Measurements from ENCODE around the gene UNC93A.
"Not testable (repeated sequence)": the region's sequence is repeated elsewhere in the genome, so short reads cannot be mapped to it uniquely, and the experiment has no call there.

The UNC93A gene

GRCh38 chr6:167272151-167272550 is 19.0 kb upstream of the UNC93A start:
- DNase-seq: no peak

- DNase-seq: no peak
Measured at GRCh38 chr6:167272696-167273379, 18.3 kb upstream of the UNC93A start.

DNA sequence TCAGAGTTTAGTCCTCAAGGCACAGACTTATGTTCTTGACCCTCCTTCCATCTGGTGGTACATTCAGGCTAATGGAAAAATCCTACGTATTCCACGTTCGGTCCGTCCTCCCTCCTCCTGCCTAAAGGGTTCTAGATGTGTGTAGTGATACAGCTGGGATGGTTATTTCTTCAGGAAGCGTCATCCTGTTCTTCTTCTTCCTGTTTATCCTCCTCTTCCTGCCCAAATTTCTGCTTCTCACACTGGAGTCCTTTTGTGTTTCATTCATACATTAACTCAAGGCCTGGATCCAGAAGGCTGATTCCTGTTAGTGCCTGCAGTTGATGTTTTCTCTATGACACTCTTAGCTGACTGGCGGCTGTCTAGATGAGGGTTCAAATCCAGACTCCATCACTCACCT is 16.8 kb upstream of the UNC93A start:
- DNase-seq: no peak

DNA sequence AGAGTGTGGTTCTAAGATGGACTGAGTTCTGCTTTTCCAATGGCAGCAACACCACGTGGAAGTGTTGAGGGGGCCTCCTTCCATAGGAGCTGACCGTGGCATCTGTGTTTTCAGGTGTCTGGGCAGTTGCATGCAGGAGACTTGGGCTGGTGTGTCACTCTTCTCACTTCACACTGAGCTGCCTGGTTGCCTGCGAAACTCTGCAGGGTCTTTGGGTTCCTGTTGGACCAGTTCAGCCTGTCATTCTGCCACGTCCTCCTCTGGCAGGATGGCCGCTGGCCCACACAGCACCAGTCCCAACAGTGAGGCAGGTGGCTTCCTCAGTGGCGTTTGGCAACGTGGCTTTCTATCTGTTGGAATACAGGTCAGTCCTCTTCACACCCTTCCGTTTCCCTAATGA is 16.1 kb upstream of the UNC93A start:
- DNase-seq: no peak

GRCh38 chr6:167275436-167275835 is 15.7 kb upstream of the UNC93A start:
- no peak for DNase-seq

DNA sequence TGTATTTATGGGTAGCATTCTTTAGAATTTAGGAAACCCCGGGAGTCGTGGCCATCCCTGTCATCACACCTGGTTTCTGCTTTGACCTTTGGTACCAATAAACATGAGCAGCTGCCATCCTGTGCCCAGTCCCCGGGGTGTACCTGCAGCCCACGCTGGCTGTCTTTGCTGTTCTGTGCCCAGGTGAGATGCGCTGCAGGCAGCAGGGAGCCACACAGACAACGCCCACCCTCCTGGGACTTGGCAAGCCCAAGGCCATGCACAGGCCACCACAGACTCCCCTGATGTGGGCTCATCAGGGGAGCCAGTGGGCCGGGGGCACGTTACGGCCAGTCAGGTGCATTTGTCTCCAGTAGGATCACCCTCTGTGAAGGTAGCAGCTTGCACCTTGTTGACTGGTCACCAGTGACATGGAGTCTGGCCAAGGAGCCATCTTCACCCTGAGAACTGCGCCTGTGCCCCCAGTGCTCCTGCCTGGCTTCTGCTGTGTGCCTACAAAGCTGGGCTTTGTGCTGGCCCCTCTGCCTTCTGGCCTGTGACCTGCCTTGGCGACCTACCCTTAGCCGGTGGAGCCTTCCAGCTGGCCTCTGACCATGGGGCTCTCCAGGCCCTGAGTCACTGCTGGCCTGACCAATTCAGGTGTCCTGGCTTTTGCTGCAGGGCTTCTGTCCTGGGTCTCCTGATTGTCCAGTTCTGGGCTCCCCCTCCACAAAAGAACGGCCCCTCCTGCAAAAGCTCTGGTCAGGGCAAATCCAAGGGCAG is 14.2 kb upstream of the UNC93A start:
- DNase-seq: no peak

DNA sequence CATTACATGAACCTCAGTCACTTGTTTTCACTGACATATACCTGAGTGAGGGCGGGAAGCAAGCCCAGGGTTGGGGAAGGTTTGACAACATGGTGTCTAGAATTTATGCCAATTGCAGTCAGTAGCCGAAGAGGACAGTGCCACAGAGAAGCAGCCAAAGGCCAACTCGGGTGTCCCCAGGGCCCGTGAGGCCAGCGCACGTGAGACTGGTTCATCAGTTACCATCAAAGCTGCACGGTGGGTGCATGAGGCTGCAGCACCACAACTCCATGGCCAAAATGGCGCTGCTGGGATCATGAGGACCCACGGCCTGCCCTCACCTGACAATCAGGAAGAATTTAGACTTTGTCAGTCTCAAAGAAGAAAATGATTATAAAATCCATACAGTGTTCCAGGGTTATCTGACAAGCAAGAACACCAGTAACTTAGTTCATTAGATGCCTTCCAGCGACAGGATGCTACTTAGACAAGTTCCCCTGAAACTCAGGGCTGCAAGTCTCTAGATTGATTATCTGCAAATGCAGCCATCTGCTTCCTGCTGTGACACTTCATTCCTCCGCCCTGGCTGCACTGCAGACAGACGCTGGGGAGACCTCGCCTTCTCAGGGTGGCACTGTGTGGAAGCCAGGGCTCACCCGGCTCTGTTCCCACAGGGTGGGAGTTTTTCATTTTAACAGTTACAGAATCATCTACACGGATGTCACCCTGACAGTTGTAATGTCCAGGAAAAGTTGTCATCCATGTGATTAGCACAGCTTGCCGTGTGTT is 12.8 kb upstream of the UNC93A start:
- DNase-seq: not testable (repeated sequence)

DNA sequence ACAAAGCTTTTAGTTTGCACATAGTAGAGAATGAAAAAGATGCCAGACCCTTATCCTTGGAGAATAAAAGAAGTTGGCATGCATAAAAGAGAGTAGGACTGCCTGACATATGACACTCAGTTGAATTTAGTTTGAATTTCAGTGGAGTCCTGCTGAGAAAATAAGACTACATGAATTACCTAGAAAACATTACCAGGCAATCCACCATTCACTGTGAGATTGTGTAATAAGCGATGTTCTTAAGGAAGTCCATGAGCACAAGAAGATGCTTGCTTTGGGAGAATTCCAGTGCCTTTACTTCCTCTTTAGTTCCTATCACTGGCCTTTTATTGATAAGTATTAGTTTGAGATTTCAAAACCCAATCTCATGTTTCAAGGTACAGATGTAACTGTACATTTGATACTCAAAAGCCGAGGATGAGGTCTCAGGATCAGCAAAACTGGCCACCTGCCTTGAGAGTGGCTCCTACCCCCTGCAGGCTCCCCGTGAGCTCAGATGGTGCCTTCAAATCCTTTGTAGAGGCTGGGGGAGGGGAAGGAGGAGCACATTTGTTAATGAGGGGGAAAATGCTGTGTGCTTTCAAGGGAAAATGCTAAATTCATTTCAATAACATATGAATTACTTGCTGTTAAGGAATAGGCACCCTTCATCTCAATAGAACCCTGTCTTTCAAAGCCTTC is 11.2 kb upstream of the UNC93A start:
- no peak for DNase-seq

GRCh38 chr6:167280466-167280865 is 10.6 kb upstream of the UNC93A start:
- not testable (repeated sequence) for DNase-seq

DNA sequence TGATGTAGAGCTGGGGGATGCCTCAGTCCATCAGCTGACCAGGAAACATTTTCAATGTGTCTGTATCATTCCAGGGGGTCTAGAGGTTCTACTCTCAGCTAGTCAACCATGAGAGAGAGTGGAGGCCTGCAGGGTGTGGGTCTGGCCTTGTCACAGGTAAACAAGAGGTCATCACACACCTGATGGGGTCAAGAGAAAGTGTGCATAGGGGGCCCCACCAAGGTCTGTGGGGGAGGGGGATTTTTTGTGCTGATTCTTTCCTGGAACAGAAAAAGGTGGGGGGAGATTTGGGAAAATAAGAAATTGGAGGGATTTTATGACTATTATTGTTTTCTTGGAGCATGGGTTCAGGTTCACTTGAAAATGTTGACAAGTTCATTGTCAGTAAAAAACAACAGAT is 8.9 kb upstream of the UNC93A start:
- no peak for DNase-seq

GRCh38 chr6:167284565-167284964 is 6.5 kb upstream of the UNC93A start:
- DNase-seq: not testable (repeated sequence)

DNA sequence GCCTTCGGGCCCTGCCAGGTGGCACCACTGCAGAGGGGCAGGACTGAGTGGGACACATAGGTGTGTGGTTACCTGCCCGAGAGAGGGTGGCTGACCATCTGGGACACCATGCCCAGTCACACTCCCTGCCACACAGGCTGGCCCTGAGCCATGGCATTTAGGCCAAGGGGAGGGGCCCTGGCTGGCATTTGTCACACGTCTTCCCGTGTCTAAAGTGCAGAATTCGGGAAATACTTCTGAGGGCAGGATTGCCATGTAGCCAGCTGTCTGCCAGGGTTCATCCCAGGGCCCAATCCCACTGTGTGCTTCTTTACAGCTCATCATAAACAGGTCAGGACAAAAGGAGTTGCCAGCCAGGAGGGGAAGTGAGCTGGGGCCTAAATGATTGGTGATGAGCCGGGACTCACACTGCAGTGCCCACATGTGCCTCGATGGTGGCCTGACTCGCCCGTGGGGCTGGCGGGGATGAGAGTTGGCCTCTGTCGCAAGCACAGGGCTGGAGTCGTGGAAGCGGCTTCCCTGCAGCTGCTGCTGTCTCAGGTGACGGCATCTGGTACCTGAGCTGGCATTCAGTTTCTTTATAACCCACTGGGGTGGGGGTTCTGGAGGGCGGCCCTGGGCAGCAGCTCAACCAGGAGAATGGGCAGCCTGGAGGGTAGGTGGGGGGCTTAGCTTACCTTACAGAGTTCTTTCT is 5.9 kb upstream of the UNC93A start:
- DNase-seq: no peak

DNA sequence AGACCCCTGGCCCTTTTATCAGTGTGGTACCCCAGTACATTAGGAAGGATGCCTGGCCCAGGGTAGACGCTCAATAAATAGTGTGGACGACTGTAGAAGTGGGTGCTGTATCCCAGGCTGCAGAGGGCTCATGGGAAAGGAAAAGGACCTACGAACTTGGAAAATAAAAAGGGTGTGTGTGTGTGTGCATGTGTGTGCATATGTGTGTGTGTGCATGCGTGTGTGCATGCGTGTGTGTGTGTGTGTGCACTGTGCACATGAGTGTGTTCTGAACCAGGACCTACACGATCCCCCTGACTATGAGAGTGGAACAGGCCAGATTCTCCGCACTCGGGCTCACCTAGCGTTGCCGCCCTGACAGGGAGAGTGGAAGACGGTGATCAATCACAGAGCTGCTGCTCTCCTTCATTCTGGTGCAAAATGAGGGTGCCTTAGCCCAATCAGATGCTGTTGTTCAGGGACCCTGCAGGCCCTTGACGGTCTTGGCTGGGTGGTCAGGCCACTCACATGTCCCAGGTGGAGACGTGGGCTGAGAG is 3.5 kb upstream of the UNC93A start:
- no peak for DNase-seq

- not testable (repeated sequence) for DNase-seq
Measured at GRCh38 chr6:167288591-167289225, 2.4 kb upstream of the UNC93A start.

GRCh38 chr6:167289291-167289690 is 1.8 kb upstream of the UNC93A start:
- not testable (repeated sequence) for DNase-seq

GRCh38 chr6:167291623-167292300 is 647 bp downstream of the UNC93A start:
- no peak for DNase-seq

- no peak for DNase-seq
Measured at GRCh38 chr6:167292301-167293087, 1.4 kb downstream of the UNC93A start.

DNA sequence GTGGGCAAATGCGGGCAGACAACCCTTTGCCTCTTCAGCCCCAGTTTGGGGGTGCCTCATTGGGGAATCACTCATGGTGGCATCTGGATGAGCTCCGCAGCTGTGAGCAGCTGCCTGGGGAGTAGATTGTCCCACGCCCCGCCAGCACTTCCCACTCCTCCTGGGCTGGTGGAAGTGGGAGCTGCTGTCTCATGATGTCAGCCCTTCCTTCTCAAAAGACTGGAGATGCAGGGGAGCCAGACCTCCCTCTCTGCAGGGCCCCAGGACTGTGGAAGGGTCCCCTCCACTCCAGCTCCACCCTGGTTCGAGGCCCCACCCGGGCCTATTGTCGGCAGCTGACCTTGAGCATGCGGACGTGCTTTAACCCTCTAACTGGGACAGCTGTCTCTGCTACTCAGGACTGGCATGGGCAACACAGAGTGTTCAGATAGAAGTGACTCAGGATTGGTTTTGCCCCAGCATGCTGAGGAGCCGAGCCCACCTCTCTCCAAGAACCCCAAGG is 2.0 kb downstream of the UNC93A start:
- DNase-seq: no peak

GRCh38 chr6:167293590-167294091 is 2.5 kb downstream of the UNC93A start:
- DNase-seq: no peak

DNA sequence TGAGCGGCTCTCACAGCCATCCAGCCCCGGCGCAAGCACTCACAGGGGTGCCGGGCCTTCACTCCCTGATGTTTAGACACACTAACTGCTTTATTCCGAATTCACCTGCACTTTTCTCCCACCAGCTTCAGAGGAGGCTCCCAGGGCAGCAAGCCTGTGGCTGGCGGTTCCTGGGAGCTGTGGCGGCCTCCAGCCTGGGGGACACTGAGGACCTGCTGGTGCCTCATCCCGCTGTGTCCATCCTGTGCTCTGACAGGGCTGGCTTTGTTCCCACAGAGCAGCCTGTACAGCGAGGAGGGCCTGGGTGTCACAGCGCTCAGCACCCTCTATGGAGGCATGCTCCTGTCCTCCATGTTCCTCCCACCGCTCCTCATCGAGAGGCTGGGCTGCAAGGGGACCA is 3.1 kb downstream of the UNC93A start:
- DNase-seq: no peak
